Osteocyte (in vitro differentiated cells): ENCODE results near the gene NCEH1. TPM values are rescaled to one million over a fixed set of nuclear protein-coding genes. Genes with fewer than 3 reads are reported as not detected.

ENCODE experiments used
- DNase-seq: peaks from one replicate; pipeline ENCODE4 v3.0.0; 2021; ENCODE audit warnings: mixed read lengths; ENCODE audit not compliant: unreplicated experiment; ENCODE audit errors: extremely low spot score
- H3K27ac Mint-ChIP-seq: one replicate; pipeline ENCODE4 v1.8.0; 2021; ENCODE audit warnings: mild to moderate bottlenecking, mixed read lengths; ENCODE audit not compliant: unreplicated experiment
- H3K27me3 Mint-ChIP-seq: one replicate; pipeline ENCODE4 v1.8.0; 2021; ENCODE audit warnings: mixed read lengths; ENCODE audit not compliant: unreplicated experiment
- H3K36me3 Mint-ChIP-seq: one replicate; pipeline ENCODE4 v1.8.0; 2021; ENCODE audit warnings: mixed read lengths; ENCODE audit not compliant: unreplicated experiment
- H3K4me1 Mint-ChIP-seq: one replicate; pipeline ENCODE4 v1.8.0; 2021; ENCODE audit warnings: mixed read lengths; ENCODE audit not compliant: unreplicated experiment
- H3K4me3 Mint-ChIP-seq: one replicate; pipeline ENCODE4 v1.8.0; 2021; ENCODE audit warnings: mild to moderate bottlenecking, moderate library complexity, mixed read lengths; ENCODE audit not compliant: unreplicated experiment
- H3K9me3 Mint-ChIP-seq: one replicate; pipeline ENCODE4 v1.8.0; 2021; ENCODE audit warnings: mixed read lengths; ENCODE audit not compliant: unreplicated experiment
- total RNA-seq: library from RNA; stranded (reverse); gene quantifications from 2 replicates; pipeline ENCODE4 v1.2.1, GENCODE V29; 2021
- TF ChIP-seq, protein P1 (sequence below): fragments of 200-600 bp; sonication (generic); IDR thresholded peaks from 2 replicates; pipeline ENCODE4 v1.5.0; 2021; ENCODE audit warnings: antibody characterized with exemption, mild to moderate bottlenecking, moderate library complexity

Gene NCEH1
- total RNA-seq, 1 donor from 2014 or later: 6.7 TPM

- Mint-ChIP-seq H3K36me3 (peaks cover 5% of the 10 kb centered on the region), H3K27ac (no peak overlapping the region), H3K4me1 (peaks cover 15% of the 10 kb centered on the region), H3K27me3 (no peaks in the 10 kb centered on the region), H3K9me3 (no peaks in the 10 kb centered on the region), H3K4me3 (no peak overlapping the region)
- DNase-seq: no peak
- TF ChIP-seq, protein P1, sequence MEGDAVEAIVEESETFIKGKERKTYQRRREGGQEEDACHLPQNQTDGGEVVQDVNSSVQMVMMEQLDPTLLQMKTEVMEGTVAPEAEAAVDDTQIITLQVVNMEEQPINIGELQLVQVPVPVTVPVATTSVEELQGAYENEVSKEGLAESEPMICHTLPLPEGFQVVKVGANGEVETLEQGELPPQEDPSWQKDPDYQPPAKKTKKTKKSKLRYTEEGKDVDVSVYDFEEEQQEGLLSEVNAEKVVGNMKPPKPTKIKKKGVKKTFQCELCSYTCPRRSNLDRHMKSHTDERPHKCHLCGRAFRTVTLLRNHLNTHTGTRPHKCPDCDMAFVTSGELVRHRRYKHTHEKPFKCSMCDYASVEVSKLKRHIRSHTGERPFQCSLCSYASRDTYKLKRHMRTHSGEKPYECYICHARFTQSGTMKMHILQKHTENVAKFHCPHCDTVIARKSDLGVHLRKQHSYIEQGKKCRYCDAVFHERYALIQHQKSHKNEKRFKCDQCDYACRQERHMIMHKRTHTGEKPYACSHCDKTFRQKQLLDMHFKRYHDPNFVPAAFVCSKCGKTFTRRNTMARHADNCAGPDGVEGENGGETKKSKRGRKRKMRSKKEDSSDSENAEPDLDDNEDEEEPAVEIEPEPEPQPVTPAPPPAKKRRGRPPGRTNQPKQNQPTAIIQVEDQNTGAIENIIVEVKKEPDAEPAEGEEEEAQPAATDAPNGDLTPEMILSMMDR: no peak
Observed at GRCh38 chr3:172646439-172647015, 64.3 kb downstream of the NCEH1 start.

DNA sequence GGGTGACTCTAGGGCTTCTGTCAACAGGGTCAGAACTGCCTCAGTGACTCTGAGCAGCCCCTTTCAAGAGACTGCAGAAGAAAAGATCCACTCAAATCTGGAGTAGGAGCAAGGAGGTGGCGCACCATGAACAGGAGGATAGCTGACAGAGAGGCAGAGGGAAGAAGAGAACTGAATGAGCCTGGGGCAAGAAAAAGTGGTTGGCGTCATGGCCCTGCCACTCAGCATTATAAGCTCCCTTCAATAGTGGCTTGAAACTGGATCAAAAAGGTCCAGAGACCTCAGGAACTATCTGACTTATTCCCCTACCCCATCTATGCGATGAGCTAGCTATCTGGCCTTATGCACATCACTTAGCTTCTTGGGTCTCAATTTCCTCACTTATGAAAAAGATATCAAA lies 66.6 kb downstream of the NCEH1 start:
- Mint-ChIP-seq H3K36me3 (peaks cover 5% of the 10 kb centered on the region), H3K27ac (no peak overlapping the region), H3K4me3 (no peak overlapping the region), H3K4me1 (peaks cover 13% of the 10 kb centered on the region), H3K9me3 (no peaks in the 10 kb centered on the region), H3K27me3 (no peaks in the 10 kb centered on the region)
- TF ChIP-seq, protein P1: no peak
- DNase-seq: no peak

DNA sequence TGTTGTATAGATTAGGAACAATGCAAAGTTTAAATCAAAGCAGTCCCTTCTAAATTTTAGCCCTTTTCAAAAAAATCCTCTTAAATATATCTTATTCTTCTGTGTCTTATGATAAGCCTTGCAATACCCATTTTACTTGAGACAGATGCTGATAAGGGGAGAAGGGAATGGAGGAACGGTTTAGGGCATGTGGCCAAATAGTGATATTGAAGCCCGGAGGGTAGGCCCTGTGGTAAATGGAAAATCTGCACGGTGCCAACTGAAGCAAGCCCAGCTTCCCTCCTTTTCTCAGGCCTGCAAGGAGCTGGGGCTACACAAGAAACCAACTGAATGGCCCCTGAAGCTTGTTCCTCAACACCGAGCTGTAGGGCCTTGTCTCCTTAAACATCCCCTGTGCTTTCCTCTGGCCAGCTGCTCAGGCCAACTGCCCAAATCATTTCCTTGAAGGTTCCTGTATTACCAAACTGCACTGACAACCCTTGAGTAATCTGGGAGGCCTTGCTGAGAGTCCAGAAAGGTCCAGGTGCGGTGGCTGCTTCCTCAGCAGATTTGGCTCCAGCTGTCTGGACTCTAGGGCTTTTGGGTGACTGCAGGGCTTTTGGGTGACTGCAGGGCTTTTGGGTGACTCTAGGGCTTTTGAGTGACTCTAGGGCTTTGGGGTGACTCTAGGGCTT lies 67.2 kb downstream of the NCEH1 start:
- no peaks in the 10 kb centered on the region for H3K9me3 Mint-ChIP-seq
- H3K4me1 Mint-ChIP-seq: peaks cover 13% of the 10 kb centered on the region
- peaks cover 5% of the 10 kb centered on the region for H3K36me3 Mint-ChIP-seq
- TF ChIP-seq, protein P1: no peak
- H3K4me3 Mint-ChIP-seq: no peak overlapping the region
- DNase-seq: no peak
- no peaks in the 10 kb centered on the region for H3K27me3 Mint-ChIP-seq
- no peak overlapping the region for H3K27ac Mint-ChIP-seq

DNA sequence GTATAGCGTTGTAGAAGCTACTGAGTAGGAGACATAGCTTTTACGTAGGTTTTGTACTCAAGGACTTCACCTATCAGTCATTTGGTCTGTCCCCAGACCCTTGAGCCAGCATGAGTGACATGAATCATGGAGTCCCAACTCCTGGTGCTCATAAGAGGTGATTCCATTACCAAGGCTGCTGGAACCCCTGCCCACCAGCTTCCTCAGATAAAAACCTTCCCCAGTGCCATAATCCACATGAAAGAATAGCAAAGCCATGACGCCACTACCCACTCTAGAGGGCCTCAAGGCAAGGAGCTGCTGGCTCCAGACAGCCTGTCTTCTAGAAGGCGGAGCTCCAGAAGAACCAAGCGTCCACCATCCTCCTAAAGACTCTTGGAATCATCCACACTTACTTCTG lies 69.6 kb downstream of the NCEH1 start:
- no peaks in the 10 kb centered on the region for H3K9me3 Mint-ChIP-seq
- H3K27me3 Mint-ChIP-seq: no peaks in the 10 kb centered on the region
- TF ChIP-seq, protein P1: no peak
- DNase-seq: no peak
- no peak overlapping the region for H3K27ac Mint-ChIP-seq
- H3K36me3 Mint-ChIP-seq: peaks cover 9% of the 10 kb centered on the region
- H3K4me1 Mint-ChIP-seq: peaks cover 6% of the 10 kb centered on the region
- H3K4me3 Mint-ChIP-seq: no peak overlapping the region

GRCh38 chr3:172640751-172641150 lies 70.1 kb downstream of the NCEH1 start:
- no peak overlapping the region for H3K27ac Mint-ChIP-seq
- TF ChIP-seq, protein P1: no peak
- peaks cover 9% of the 10 kb centered on the region for H3K36me3 Mint-ChIP-seq
- no peak overlapping the region for H3K4me3 Mint-ChIP-seq
- DNase-seq: no peak
- no peaks in the 10 kb centered on the region for H3K27me3 Mint-ChIP-seq
- H3K9me3 Mint-ChIP-seq: no peaks in the 10 kb centered on the region
- H3K4me1 Mint-ChIP-seq: peaks cover 6% of the 10 kb centered on the region
